Measurements from ENCODE around the gene DYNLT3.

- TF ChIP-seq EP300 (IDR thresholded peaks at IDR 0.05; ENCODE audit: borderline replicate concordance) (no peak), EGR1 (IDR thresholded peaks at IDR 0.05) (no peak), CREB1 (IDR thresholded peaks at IDR 0.05; ENCODE audit: low read depth) (no peak), TEAD4 (IDR thresholded peaks at IDR 0.05) (no peak), YY1 (IDR thresholded peaks at IDR 0.05; ENCODE audit: low read depth) (no peak), TCF12 (IDR thresholded peaks at IDR 0.05; ENCODE audit: low read depth) (no peak), REST (IDR thresholded peaks at IDR 0.05; ENCODE audit: low read depth) (no peak), MAX (IDR thresholded peaks at IDR 0.05) (no peak)
These were observed 35.8 kb upstream of the DYNLT3 start for GRCh38 chrX:37883196-37883595.
